Breast epithelium (tissue), 4 donors: Measurements from ENCODE around the gene ITPRIPL1. TPM values are rescaled to one million over a fixed set of nuclear protein-coding genes. Genes with fewer than 3 reads are reported as not detected.

ENCODE experiments used
- DNase-seq, 2 donors: peaks; one replicate each; pipeline ENCODE4 v3.0.0-alpha.2; 2019; ENCODE audit warnings: low spot score in 2 of 2
- H3K27ac ChIP-seq, 2 donors: fragments of 200-600 bp; sonication (generic) in 1 of 2; one replicate each; pipeline ENCODE4 v1.5.1; 2016 to 2019; ENCODE audit warnings: mild to moderate bottlenecking in 1 of 2
- H3K27me3 ChIP-seq, 2 donors: fragments of 200-600 bp; sonication (generic) in 1 of 2; one replicate each; pipeline versions ENCODE4 v1.5.1 to v1.6.0; 2017 to 2019; ENCODE audit warnings: control low read depth in 1 of 2, mild to moderate bottlenecking in 1 of 2
- H3K36me3 ChIP-seq: fragments of 200-600 bp; one replicate; pipeline ENCODE4 v1.5.1; 2019
- H3K4me1 ChIP-seq, 2 donors: fragments of 200-600 bp; sonication (generic); one replicate each; pipeline ENCODE4 v1.5.1; 2016 to 2019; ENCODE audit warnings: control low read depth in 1 of 2
- H3K4me3 ChIP-seq, 3 donors: fragments of 200-600 bp; sonication (generic); 1 replicate in 2 of 3; 2 replicates in 1 of 3; pipeline ENCODE4 v1.5.1; 2016 to 2019; ENCODE audit warnings: mild to moderate bottlenecking in 3 of 3, moderate library complexity in 2 of 3
- H3K9me3 ChIP-seq, 2 donors: fragments of 200-600 bp; sonication (generic) in 1 of 2; one replicate each; pipeline ENCODE4 v1.5.1; 2016 to 2019; ENCODE audit warnings: control low read depth in 1 of 2
- POLR2A ChIP-seq: fragments of 450-650 bp; IDR thresholded peaks from one replicate; pipeline ENCODE4 v1.6.1; 2016; ENCODE audit warnings: antibody characterized with exemption, mild to moderate bottlenecking, moderate library complexity
- POLR2AphosphoS5 ChIP-seq, 3 donors: sonication (generic); formaldehyde crosslinking; IDR thresholded peaks; one replicate each; pipeline ENCODE4 v1.6.1; 2017; ENCODE audit warnings: antibody characterized with exemption in 3 of 3
- intact Hi-C: fragments of 100-400 bp; cut with DNase I; formaldehyde crosslinking; loops from one replicate; pipeline ENCODE4 v1.15.1; 2023; ENCODE audit warnings: low total_unique reads
- total RNA-seq, 3 donors: library from RNA; depleted of rRNA; stranded (reverse); fragments of >200 nt; gene quantifications; one replicate each; pipeline ENCODE4 v1.1.0, GENCODE V29; 2016
- TF ChIP-seq, protein P1 (sequence below), 3 donors: fragments of 450-650 bp; IDR thresholded peaks; one replicate each; pipeline ENCODE4 v1.5.1; 2016 to 2017; ENCODE audit warnings: antibody characterized with exemption in 3 of 3, mild to moderate bottlenecking in 3 of 3, moderate library complexity in 3 of 3

The ITPRIPL1 gene
- total RNA-seq, 3 donors from 2014 or later: 0.64 to 11.1 (median 6.9) TPM

DNA sequence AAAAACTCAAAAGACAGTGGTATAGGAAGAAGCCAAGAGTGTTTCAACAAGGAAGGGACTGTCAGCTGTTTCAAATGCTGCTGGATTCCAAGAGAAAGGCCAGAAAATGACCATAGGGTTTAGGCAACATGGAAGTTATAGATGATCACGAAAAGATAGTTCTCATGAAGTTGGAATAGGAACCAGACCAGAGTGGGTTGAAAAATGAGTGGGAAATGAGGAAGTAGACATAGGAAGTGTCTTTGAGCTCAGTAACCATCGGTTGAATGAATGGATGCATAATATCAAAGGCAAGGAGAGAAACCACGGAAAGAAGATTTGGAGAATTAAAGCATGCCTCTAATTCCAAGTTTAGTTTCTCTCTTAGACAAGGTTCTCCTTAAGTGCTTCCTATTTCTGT, 11.8 kb downstream of the ITPRIPL1 start:
- Histone ChIP-seq H3K4me3 (no peak overlapping the region), H3K36me3 (no peaks in the 10 kb centered on the region), H3K9me3 (no peaks in the 10 kb centered on the region), H3K27me3 (no peaks in the 10 kb centered on the region), H3K4me1 (no peaks in the 10 kb centered on the region), H3K27ac (no peak overlapping the region)
- TF ChIP-seq POLR2A: no peak
- TF ChIP-seq, protein P1, sequence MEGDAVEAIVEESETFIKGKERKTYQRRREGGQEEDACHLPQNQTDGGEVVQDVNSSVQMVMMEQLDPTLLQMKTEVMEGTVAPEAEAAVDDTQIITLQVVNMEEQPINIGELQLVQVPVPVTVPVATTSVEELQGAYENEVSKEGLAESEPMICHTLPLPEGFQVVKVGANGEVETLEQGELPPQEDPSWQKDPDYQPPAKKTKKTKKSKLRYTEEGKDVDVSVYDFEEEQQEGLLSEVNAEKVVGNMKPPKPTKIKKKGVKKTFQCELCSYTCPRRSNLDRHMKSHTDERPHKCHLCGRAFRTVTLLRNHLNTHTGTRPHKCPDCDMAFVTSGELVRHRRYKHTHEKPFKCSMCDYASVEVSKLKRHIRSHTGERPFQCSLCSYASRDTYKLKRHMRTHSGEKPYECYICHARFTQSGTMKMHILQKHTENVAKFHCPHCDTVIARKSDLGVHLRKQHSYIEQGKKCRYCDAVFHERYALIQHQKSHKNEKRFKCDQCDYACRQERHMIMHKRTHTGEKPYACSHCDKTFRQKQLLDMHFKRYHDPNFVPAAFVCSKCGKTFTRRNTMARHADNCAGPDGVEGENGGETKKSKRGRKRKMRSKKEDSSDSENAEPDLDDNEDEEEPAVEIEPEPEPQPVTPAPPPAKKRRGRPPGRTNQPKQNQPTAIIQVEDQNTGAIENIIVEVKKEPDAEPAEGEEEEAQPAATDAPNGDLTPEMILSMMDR (IDR thresholded peaks at IDR 0.05): no peak
- TF ChIP-seq POLR2AphosphoS5 (IDR thresholded peaks at IDR 0.05): no peak
- DNase-seq: no peak
- intact Hi-C loops: no loop called here

DNA sequence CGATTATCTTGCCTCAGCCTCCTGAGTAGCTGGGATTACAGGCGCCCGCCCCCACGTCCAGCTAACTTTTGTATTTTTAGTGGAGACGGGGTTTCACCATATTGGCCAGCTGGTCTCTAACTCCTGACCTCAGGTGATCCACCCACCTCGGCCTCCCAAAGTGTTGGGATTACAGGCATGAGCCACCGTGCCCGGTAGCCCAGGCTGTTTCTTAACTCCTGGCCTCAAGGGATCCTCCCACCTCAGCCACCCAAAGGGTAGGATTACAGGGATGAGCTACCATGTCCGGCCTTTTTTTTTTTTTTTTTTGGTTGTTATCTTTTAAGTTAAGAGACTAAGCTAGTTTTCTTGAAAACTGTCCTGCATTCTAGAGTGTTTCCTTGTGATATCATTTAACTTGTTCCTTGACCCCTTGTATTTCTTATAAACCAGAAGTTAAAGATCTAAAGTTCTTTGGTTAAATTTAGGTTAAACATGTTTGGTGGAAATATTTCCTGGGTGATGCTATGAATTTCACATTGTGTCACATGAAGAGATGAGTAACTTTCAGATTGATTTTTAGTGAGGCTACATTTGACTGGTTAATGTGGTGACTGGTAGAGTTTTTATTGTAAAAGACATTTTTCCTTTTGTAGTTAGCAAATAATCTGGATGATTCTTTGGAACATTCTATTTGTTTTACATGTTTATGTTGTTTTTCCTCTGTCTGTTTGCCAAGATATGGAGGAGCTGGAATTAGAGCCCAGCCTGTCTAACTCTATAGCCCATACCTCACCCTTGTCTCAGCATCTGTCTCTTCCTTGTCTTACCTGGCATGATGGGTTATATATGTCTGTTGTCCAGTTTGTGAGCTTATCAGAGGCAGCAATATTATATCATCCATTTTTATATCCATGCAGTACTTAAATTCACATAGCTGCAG, 15.6 kb downstream of the ITPRIPL1 start:
- no peak for DNase-seq
- TF ChIP-seq POLR2AphosphoS5 (IDR thresholded peaks at IDR 0.05) (no peak), POLR2A (no peak)
- TF ChIP-seq, protein P1 (IDR thresholded peaks at IDR 0.05): no peak
- Histone ChIP-seq H3K27me3 (no peaks in the 10 kb centered on the region), H3K36me3 (no peaks in the 10 kb centered on the region), H3K27ac (no peak overlapping the region), H3K4me3 (no peak overlapping the region), H3K9me3 (no peaks in the 10 kb centered on the region), H3K4me1 (no peaks in the 10 kb centered on the region)
- intact Hi-C loops: no loop called here

DNA sequence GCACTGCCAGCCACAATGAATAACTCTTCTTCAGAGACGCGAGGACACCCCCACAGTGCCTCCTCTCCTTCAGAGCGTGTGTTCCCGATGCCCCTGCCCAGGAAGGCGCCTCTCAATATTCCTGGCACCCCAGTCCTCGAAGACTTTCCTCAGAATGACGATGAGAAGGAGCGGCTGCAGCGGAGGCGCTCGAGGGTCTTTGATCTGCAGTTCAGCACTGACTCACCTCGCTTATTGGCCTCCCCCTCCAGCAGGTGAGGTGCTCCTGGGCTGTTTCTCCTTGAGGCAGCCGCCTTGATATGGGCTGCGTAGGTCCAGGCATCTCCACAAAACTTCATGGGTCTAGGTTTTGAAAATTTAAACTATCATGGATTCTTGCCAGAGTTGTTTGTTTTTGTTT, 16.5 kb downstream of the ITPRIPL1 start:
- TF ChIP-seq, protein P1 (IDR thresholded peaks at IDR 0.05): no peak
- TF ChIP-seq POLR2AphosphoS5 (IDR thresholded peaks at IDR 0.05): no peak
- no peak for TF ChIP-seq POLR2A

DNA sequence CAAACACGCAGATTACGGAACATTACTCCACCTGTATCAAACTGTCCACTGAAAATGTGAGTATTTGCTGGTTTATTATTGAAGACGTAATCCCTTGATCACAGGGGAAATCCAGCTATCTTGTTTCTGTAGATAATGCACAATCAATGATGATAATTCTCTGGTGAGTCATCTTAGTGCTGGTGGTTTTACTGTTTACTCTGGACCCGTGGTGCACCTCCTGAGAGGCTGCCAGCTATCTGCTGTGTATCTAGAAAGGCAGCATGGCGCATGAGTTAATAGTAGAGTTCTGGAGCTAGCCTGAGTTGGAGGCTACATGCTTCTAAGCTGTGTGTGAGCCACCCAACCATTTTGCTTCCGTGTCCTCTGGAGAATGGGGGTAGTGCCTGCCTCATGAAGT, 17.0 kb downstream of the ITPRIPL1 start:
- no peak for TF ChIP-seq POLR2AphosphoS5 (IDR thresholded peaks at IDR 0.05)
- no peak for TF ChIP-seq POLR2A
- TF ChIP-seq, protein P1 (IDR thresholded peaks at IDR 0.05): no peak
- no peak for DNase-seq
- Histone ChIP-seq H3K9me3 (no peaks in the 10 kb centered on the region), H3K27me3 (no peaks in the 10 kb centered on the region), H3K27ac (no peak overlapping the region), H3K4me1 (no peaks in the 10 kb centered on the region), H3K4me3 (no peak overlapping the region), H3K36me3 (no peaks in the 10 kb centered on the region)
- intact Hi-C loops: no loop called here

More for the DNA sequence above, 16.5 kb downstream of the ITPRIPL1 start:
- H3K9me3 ChIP-seq: no peaks in the 10 kb centered on the region
- no peak for DNase-seq
- no peaks in the 10 kb centered on the region for H3K36me3 ChIP-seq
- intact Hi-C loops: no loop called here
- no peaks in the 10 kb centered on the region for H3K4me1 ChIP-seq
- no peaks in the 10 kb centered on the region for H3K27me3 ChIP-seq
- no peak overlapping the region for H3K27ac ChIP-seq
- H3K4me3 ChIP-seq: no peak overlapping the region

DNA sequence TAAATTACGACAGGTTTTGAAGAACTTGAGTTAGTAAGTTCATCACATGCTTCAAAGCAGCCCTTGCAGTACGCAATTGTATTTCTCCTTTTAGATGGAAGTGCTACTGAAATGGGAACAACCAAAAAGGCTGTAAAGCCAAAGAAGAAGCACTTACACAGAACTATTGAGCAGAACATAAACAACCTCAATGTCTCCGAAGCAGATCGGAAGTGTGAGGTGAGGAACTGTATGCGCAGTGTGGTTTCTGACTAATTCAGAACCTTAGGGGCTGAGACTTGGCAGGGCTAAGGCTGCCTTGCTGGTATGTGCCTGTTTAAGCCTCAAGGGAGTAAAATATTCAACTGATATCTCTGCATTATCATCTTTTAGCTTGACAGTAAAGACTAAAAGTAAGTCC, 18.9 kb downstream of the ITPRIPL1 start:
- intact Hi-C loops: no loop called here
- TF ChIP-seq POLR2A (no peak), POLR2AphosphoS5 (IDR thresholded peaks at IDR 0.05) (no peak)
- TF ChIP-seq, protein P1 (IDR thresholded peaks at IDR 0.05): no peak
- H3K27me3 ChIP-seq: no peaks in the 10 kb centered on the region
- H3K36me3 ChIP-seq: no peaks in the 10 kb centered on the region
- DNase-seq: no peak
- H3K27ac ChIP-seq: no peak overlapping the region
- no peaks in the 10 kb centered on the region for H3K9me3 ChIP-seq
- H3K4me3 ChIP-seq: no peak overlapping the region
- no peaks in the 10 kb centered on the region for H3K4me1 ChIP-seq
